Mesenchymal stem cell (in vitro differentiated cells and primary cell): ENCODE data around the gene MTCL3.

Experiments used
- DNase-seq: peaks from one replicate; pipeline ENCODE4 v3.0.0-alpha.2; 2013
- H2AFZ ChIP-seq: one replicate; pipeline ENCODE4 v1.6.1; 2013; ENCODE audit warnings: low read depth, mild to moderate bottlenecking, control low read depth, inconsistent platforms, low read length, moderate library complexity
- H2AK5ac ChIP-seq: 2 replicates; pipeline ENCODE4 v1.6.1; 2013; ENCODE audit warnings: low read length, moderate library complexity, mild to moderate bottlenecking, inconsistent platforms; ENCODE audit not compliant: severe bottlenecking
- H2BK120ac ChIP-seq: one replicate; pipeline ENCODE4 v1.6.1; 2013; ENCODE audit warnings: low read depth, mild to moderate bottlenecking, inconsistent platforms, low read length, moderate library complexity
- H2BK12ac ChIP-seq, 2 experiments: one replicate each; pipeline ENCODE4 v1.6.1; 2013; ENCODE audit warnings: inconsistent platforms in 2 of 2, low read length in 2 of 2, mild to moderate bottlenecking in 2 of 2, moderate library complexity in 2 of 2, control low read depth in 1 of 2
- H2BK15ac ChIP-seq: one replicate; pipeline ENCODE4 v1.6.1; 2013; ENCODE audit warnings: mild to moderate bottlenecking, low read depth, inconsistent platforms; ENCODE audit not compliant: poor library complexity, severe bottlenecking
- H2BK5ac ChIP-seq: 2 replicates; pipeline ENCODE4 v1.6.1; 2013; ENCODE audit warnings: low read depth, mild to moderate bottlenecking, low read length, control low read depth, inconsistent platforms; ENCODE audit not compliant: poor library complexity, severe bottlenecking
- H3K14ac ChIP-seq, 2 experiments: one replicate each; pipeline ENCODE4 v1.6.1; 2013; ENCODE audit warnings: inconsistent platforms in 2 of 2, low read length in 2 of 2, control low read depth in 1 of 2, mild to moderate bottlenecking in 1 of 2, moderate library complexity in 1 of 2
- H3K18ac ChIP-seq, 2 experiments: one replicate each; pipeline ENCODE4 v1.6.1; 2013; ENCODE audit warnings: inconsistent platforms in 2 of 2, low read length in 2 of 2, control low read depth in 1 of 2, low read depth in 1 of 2, mild to moderate bottlenecking in 1 of 2
- H3K23ac ChIP-seq, 2 experiments: one replicate each; pipeline ENCODE4 v1.6.1; 2013; ENCODE audit warnings: inconsistent platforms in 2 of 2, low read length in 2 of 2, mild to moderate bottlenecking in 2 of 2, moderate library complexity in 2 of 2, control low read depth in 1 of 2
- H3K27ac ChIP-seq: 2 replicates; pipeline ENCODE4 v1.5.1; 2013; ENCODE audit warnings: mild to moderate bottlenecking, moderate library complexity, low read length, control low read depth, inconsistent platforms; ENCODE audit not compliant: poor library complexity, severe bottlenecking
- H3K27me3 ChIP-seq, 2 experiments: 2 replicates each; pipeline versions ENCODE4 v1.6.1 to v1.7.0; 2013; ENCODE audit warnings: low read length in 2 of 2, mild to moderate bottlenecking in 2 of 2, moderate library complexity in 2 of 2, control low read depth in 1 of 2, inconsistent platforms in 1 of 2; ENCODE audit not compliant: control insufficient read depth in 1 of 2, insufficient read depth in 1 of 2
- H3K36me3 ChIP-seq, 2 experiments: 2 replicates each; pipeline versions ENCODE4 v1.6.1 to v1.7.0; 2013; ENCODE audit warnings: low read length in 2 of 2, control low read depth in 1 of 2, inconsistent platforms in 1 of 2, low read depth in 1 of 2, mild to moderate bottlenecking in 1 of 2; ENCODE audit not compliant: insufficient read depth in 2 of 2, control insufficient read depth in 1 of 2
- H3K4ac ChIP-seq, 2 experiments: one replicate each; pipeline ENCODE4 v1.6.1; 2013; ENCODE audit warnings: inconsistent platforms in 2 of 2, low read length in 2 of 2, mild to moderate bottlenecking in 2 of 2, moderate library complexity in 2 of 2, control low read depth in 1 of 2, low read depth in 1 of 2
- H3K4me1 ChIP-seq: 2 replicates; pipeline ENCODE4 v1.6.1; 2013; ENCODE audit warnings: low read depth, low read length, control low read depth; ENCODE audit not compliant: control insufficient read depth, insufficient read depth
- H3K4me2 ChIP-seq: 2 replicates; pipeline ENCODE4 v1.6.1; 2013; ENCODE audit warnings: low read length, mild to moderate bottlenecking, inconsistent platforms; ENCODE audit not compliant: poor library complexity, severe bottlenecking
- H3K4me3 ChIP-seq, 2 experiments: 2 replicates each; pipeline versions ENCODE4 v1.5.1 to v1.7.0; 2013; ENCODE audit warnings: low read length in 2 of 2, mild to moderate bottlenecking in 2 of 2, control low read depth in 1 of 2, low read depth in 1 of 2; ENCODE audit not compliant: insufficient read depth in 1 of 2
- H3K79me1 ChIP-seq: replicated peaks from 2 replicates; pipeline ENCODE4 v1.6.1; 2013; ENCODE audit warnings: mild to moderate bottlenecking, control low read depth, low read length, inconsistent platforms; ENCODE audit not compliant: poor library complexity, severe bottlenecking
- H3K9ac ChIP-seq: 2 replicates; pipeline ENCODE4 v1.7.0; 2013; ENCODE audit warnings: mild to moderate bottlenecking, low read length, moderate library complexity
- H3K9me3 ChIP-seq: 2 replicates; pipeline ENCODE4 v1.7.0; 2013; ENCODE audit warnings: mild to moderate bottlenecking, low read length; ENCODE audit not compliant: control insufficient read depth
- H4K8ac ChIP-seq: one replicate; pipeline ENCODE4 v1.6.1; 2013; ENCODE audit warnings: inconsistent platforms, mild to moderate bottlenecking, low read length, moderate library complexity
- H4K91ac ChIP-seq: one replicate; pipeline ENCODE4 v1.6.1; 2013; ENCODE audit warnings: mild to moderate bottlenecking, low read length, inconsistent platforms
- WGBS: methylation state at CpG from one replicate; pipeline ENCODE4 v1.1.7; 2013; ENCODE audit warnings: mixed read lengths; 5-methylcytosine and 5-hydroxymethylcytosine counted together

The MTCL3 gene

GRCh38 chr6:127475823-127476176 lies 43.3 kb downstream of the MTCL3 start:
- H3K9me3 ChIP-seq: no peaks in the 10 kb centered on the region

DNA sequence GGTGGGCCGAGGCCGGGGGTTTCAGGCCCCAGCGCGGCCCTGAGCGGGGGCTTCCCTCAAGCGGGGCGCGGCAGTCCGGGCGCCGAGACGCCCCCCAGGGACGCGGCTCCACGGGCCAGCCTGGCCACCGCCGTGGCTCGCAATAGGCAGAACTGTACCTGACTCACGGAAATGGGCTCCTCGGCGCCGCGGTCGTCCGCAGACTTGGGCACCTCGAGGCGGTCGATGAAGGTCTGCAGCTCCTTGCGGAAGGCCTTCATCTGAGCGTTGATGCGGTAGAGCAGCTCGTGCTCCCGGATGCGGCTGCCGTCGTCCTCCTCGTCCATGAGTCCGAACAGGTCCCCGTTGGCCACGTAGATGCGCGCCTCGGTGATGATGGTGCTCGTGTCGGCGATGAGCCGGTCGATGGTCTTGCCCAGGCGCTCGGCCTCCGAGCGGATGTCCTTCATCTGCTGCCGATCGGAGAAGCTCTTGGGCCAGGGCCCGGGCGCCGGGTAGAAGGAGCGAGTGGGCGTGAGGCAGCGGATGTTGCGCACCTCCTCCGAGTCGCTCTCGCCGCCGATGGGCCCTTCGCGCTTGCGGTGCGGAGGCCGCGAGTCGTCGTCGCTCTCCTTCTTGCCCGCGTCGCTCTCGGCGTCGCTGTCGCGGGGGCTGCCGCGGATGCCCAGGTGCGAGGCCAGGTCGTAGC lies 43.9 kb downstream of the MTCL3 start:
- Histone ChIP-seq H3K4me2 (no peak overlapping the region), H3K79me1 (peaks cover 35% of the 10 kb centered on the region), H3K4me3 (no peak overlapping the region), H2BK120ac (no peak overlapping the region), H3K14ac (no peak overlapping the region), H3K9me3 (no peaks in the 10 kb centered on the region), H2BK5ac (no peak overlapping the region), H2BK15ac (no peak overlapping the region), H3K27me3 (no peaks in the 10 kb centered on the region), H3K27ac (no peak overlapping the region), H3K23ac (no peak overlapping the region), H3K9ac (no peak overlapping the region), H4K8ac (no peak overlapping the region), H3K36me3 (peaks cover 17 to 23% of the 10 kb centered on the region in 2 experiments), H2BK12ac (no peak overlapping the region), H2AK5ac (no peak overlapping the region), H2AFZ (no peak overlapping the region), H3K4ac (no peak overlapping the region), H4K91ac (no peak overlapping the region), H3K4me1 (peaks cover 5% of the 10 kb centered on the region), H3K18ac (no peak overlapping the region)
- no peak for DNase-seq
- WGBS: 97% methylated on average over 87 of the region's 87 CpGs

More at GRCh38 chr6:127475823-127476176, 43.3 kb downstream of the MTCL3 start:
- no peak overlapping the region for H3K27ac ChIP-seq
- no peak overlapping the region for H2BK15ac ChIP-seq
- no peak overlapping the region for H3K4me2 ChIP-seq
- H2AFZ ChIP-seq: no peak overlapping the region
- H3K23ac ChIP-seq: no peak overlapping the region
- no peak overlapping the region for H4K8ac ChIP-seq
- no peak overlapping the region for H3K4me3 ChIP-seq
- no peak overlapping the region for H2BK120ac ChIP-seq
- no peak overlapping the region for H2BK5ac ChIP-seq
- H3K4me1 ChIP-seq: peaks cover 5% of the 10 kb centered on the region
- no peak overlapping the region for H3K4ac ChIP-seq
- no peak overlapping the region for H3K9ac ChIP-seq
- no peak overlapping the region for H4K91ac ChIP-seq
- H2BK12ac ChIP-seq: no peak overlapping the region
- no peaks in the 10 kb centered on the region for H3K27me3 ChIP-seq
- DNase-seq: no peak
- H2AK5ac ChIP-seq: peak overlapping the region; percentile 11
- H3K36me3 ChIP-seq: peaks cover 17 to 23% of the 10 kb centered on the region in 2 experiments
- H3K18ac ChIP-seq: no peak overlapping the region
- H3K79me1 ChIP-seq: peaks cover 30% of the 10 kb centered on the region
- WGBS: 95% methylated on average over 34 of the region's 34 CpGs
- no peak overlapping the region for H3K14ac ChIP-seq

DNA sequence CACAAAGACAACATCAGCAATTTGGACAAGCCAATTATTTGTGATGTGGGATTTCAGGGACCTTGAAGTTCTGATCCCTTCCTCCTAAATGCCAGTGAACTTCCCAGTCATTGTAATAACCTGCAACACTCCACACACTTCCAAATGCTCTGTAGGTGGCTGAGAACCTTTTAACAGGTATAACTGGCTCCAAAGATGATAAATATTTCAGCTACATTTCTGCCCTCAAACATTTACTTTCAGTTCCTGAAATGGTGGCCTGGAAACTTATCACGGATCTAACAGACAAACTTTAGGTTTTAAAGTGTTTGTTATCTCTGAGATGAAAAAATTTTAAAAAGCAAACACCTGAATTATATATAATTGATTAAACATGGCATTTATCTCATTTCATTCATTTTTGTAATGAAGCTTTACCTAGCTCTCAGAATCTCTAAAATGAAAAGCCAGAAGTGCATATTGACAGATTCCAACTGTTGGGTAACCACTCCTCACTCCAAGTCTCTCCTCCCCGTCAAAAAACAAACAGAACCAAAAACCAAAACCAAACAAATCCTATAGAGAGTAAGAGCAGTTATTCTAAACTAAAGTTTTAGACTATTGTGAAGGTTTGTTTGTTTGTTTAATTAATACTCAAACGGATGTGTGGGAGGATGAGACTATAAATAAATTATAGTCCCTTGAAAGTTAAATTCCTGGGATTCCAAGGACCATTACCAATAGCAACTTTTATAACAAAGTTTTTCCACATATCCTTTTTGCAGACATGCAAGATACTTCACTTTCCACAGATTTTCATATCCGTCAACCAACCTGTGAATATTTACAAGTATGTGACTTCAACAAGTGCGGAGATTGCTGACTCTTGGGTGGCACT lies 47.5 kb downstream of the MTCL3 start:
- peaks cover 5% of the 10 kb centered on the region for H3K4me1 ChIP-seq
- H2AK5ac ChIP-seq: peak overlapping the region; percentile 77
- H2BK15ac ChIP-seq: no peak overlapping the region
- H2AFZ ChIP-seq: no peak overlapping the region
- H3K18ac ChIP-seq: no peak overlapping the region
- no peak overlapping the region for H2BK12ac ChIP-seq
- no peak overlapping the region for H4K91ac ChIP-seq
- no peaks in the 10 kb centered on the region for H3K27me3 ChIP-seq
- no peak overlapping the region for H3K14ac ChIP-seq
- H3K27ac ChIP-seq: no peak overlapping the region
- no peak overlapping the region for H3K23ac ChIP-seq
- no peak overlapping the region for H2BK120ac ChIP-seq
- peak; percentile 3 for DNase-seq
- no peak overlapping the region for H3K4ac ChIP-seq
- peaks cover 12 to 23% of the 10 kb centered on the region in 2 experiments for H3K36me3 ChIP-seq
- no peak overlapping the region for H3K4me2 ChIP-seq
- WGBS: 85% methylated on average over 1 of the region's 5 CpGs
- no peak overlapping the region for H2BK5ac ChIP-seq
- H3K4me3 ChIP-seq: no peak overlapping the region
- H3K9ac ChIP-seq: no peak overlapping the region
- no peak overlapping the region for H4K8ac ChIP-seq
- H3K9me3 ChIP-seq: no peaks in the 10 kb centered on the region
- peaks cover 37% of the 10 kb centered on the region for H3K79me1 ChIP-seq

DNA sequence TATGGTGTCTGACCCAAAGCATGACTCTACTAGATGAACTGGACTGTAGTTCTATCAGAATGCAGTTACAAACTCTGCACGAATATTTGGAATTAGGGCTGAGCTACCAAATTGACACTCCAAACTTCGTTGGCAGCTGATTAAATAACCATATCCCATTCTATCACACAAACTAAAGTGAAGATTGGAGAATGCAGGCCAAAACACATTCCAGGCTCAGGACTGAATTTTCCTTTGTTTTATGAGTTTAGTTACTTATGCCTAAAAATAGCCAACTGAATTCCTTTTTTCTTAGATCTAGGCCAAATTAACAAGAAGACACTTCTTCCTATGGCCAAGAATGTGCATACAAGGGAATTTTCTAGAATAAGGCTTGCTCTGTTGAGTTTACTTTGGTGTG lies 50.2 kb downstream of the MTCL3 start:
- H2BK5ac ChIP-seq: no peak overlapping the region
- no peaks in the 10 kb centered on the region for H3K9me3 ChIP-seq
- no peak overlapping the region for H3K4me3 ChIP-seq
- no peak overlapping the region for H2BK15ac ChIP-seq
- 89% methylated on average over 2 of the region's 2 CpGs for WGBS
- no peak overlapping the region for H3K27ac ChIP-seq
- H2AFZ ChIP-seq: no peak overlapping the region
- H4K91ac ChIP-seq: no peak overlapping the region
- H2AK5ac ChIP-seq: no peak overlapping the region
- H3K79me1 ChIP-seq: peaks cover 22% of the 10 kb centered on the region
- H4K8ac ChIP-seq: no peak overlapping the region
- H3K36me3 ChIP-seq: peaks cover 3 to 4% of the 10 kb centered on the region in 2 experiments
- no peak overlapping the region for H3K18ac ChIP-seq
- no peaks in the 10 kb centered on the region for H3K4me1 ChIP-seq
- no peak overlapping the region for H2BK12ac ChIP-seq
- H3K9ac ChIP-seq: no peak overlapping the region
- H3K14ac ChIP-seq: no peak overlapping the region
- H3K4me2 ChIP-seq: no peak overlapping the region
- no peak overlapping the region for H2BK120ac ChIP-seq
- no peaks in the 10 kb centered on the region for H3K27me3 ChIP-seq
- no peak overlapping the region for H3K4ac ChIP-seq
- DNase-seq: no peak
- H3K23ac ChIP-seq: no peak overlapping the region
